HepG2 (cell line): ENCODE results near the gene CLIP2. TPM values are rescaled to one million over a fixed set of nuclear protein-coding genes. Genes with fewer than 3 reads are reported as not detected.

Experiments used
- GABPA ChIP-seq, 2 experiments: IDR thresholded peaks; 2 replicates each; pipeline ENCODE4 v1.6.1; 2011 to 2016; ENCODE audit warnings: low read depth in 2 of 2, low read length in 1 of 2, missing biosample characterization in 1 of 2, missing genetic modification characterization in 1 of 2
- HDAC1 ChIP-seq: sonication (generic); formaldehyde crosslinking; IDR thresholded peaks from 2 replicates; pipeline ENCODE4 v1.5.1; 2020; ENCODE audit warnings: mild to moderate bottlenecking, missing genetic modification reagents
- JUNB ChIP-seq: sonication (generic); formaldehyde crosslinking; IDR thresholded peaks from 2 replicates; pipeline ENCODE4 v1.8.0; 2022; ENCODE audit warnings: missing genetic modification reagents, mild to moderate bottlenecking, borderline replicate concordance
- KLF6 ChIP-seq: IDR thresholded peaks from 2 replicates; pipeline ENCODE4 v1.8.0; 2016; ENCODE audit warnings: missing biosample characterization, missing genetic modification reagents
- LCORL ChIP-seq, 2 experiments: fragments of 450-650 bp in 1 of 2; sonication (generic) in 1 of 2; formaldehyde crosslinking in 1 of 2; IDR thresholded peaks; 2 replicates each; pipeline versions ENCODE4 v1.5.0 to v1.6.1; 2017 to 2020; ENCODE audit warnings: antibody characterized with exemption in 1 of 2, missing genetic modification reagents in 1 of 2
- MAFF ChIP-seq: IDR thresholded peaks from 2 replicates; pipeline ENCODE4 v1.6.1; 2011; ENCODE audit warnings: low read depth, low read length, improper control_type of control experiment
- NFKBIZ ChIP-seq: IDR thresholded peaks from 2 replicates; pipeline ENCODE4 v1.6.1; 2018; ENCODE audit warnings: missing genetic modification reagents, missing compliant biosample characterization
- NR1H2 ChIP-seq: sonication (generic); formaldehyde crosslinking; IDR thresholded peaks from 2 replicates; pipeline ENCODE4 v1.8.1; 2022; ENCODE audit warnings: low read depth, missing genetic modification reagents, borderline replicate concordance
- PAF1 ChIP-seq: IDR thresholded peaks from 2 replicates; pipeline ENCODE4 v1.6.1; 2016; ENCODE audit warnings: missing genetic modification reagents, missing compliant biosample characterization
- PCBP1 ChIP-seq: fragments of 200-400 bp; formaldehyde crosslinking; IDR thresholded peaks from 2 replicates; pipeline ENCODE4 v1.6.1; 2017; ENCODE audit warnings: mild to moderate bottlenecking, low read depth, low read length, borderline replicate concordance
- SP1 ChIP-seq, 2 experiments: fragments of 450-650 bp in 1 of 2; sonication (generic) in 1 of 2; formaldehyde crosslinking in 1 of 2; IDR thresholded peaks; 2 replicates each; pipeline versions ENCODE4 v1.4.0 to v1.6.1; 2016 to 2020; ENCODE audit warnings: missing genetic modification reagents in 1 of 2
- SP2 ChIP-seq: sonication (generic); formaldehyde crosslinking; IDR thresholded peaks from 2 replicates; pipeline ENCODE4 v1.5.1; 2020; ENCODE audit warnings: mild to moderate bottlenecking, missing genetic modification reagents
- SP4 ChIP-seq: sonication (generic); formaldehyde crosslinking; IDR thresholded peaks from 2 replicates; pipeline ENCODE4 v1.8.1; 2023; ENCODE audit warnings: mild to moderate bottlenecking, missing genetic modification reagents
- STAG1 ChIP-seq: sonication (generic); formaldehyde crosslinking; IDR thresholded peaks from 2 replicates; pipeline ENCODE4 v1.4.0; 2020; ENCODE audit warnings: missing genetic modification reagents
- TGIF2 ChIP-seq: IDR thresholded peaks from 2 replicates; pipeline ENCODE4 v1.6.1; 2016; ENCODE audit warnings: control low read depth, missing compliant biosample characterization
- THAP8 ChIP-seq: sonication (generic); formaldehyde crosslinking; IDR thresholded peaks from 2 replicates; pipeline ENCODE4 v1.5.1; 2020; ENCODE audit warnings: missing genetic modification reagents, mild to moderate bottlenecking, borderline replicate concordance
- ZEB1 ChIP-seq: IDR thresholded peaks from 2 replicates; pipeline ENCODE4 v1.6.1; 2012; ENCODE audit warnings: mild to moderate bottlenecking, low read depth, inconsistent platforms; ENCODE audit not compliant: insufficient replicate concordance
- ZGPAT ChIP-seq: IDR thresholded peaks from 2 replicates; pipeline ENCODE4 v1.6.1; 2016; ENCODE audit warnings: mild to moderate bottlenecking
- ZKSCAN1 ChIP-seq: fragments of 150-350 bp; IDR thresholded peaks from 2 replicates; pipeline ENCODE4 v1.6.1; 2014; ENCODE audit warnings: low read length
- ZMYM3 ChIP-seq: sonication (generic); formaldehyde crosslinking; IDR thresholded peaks from 2 replicates; pipeline ENCODE4 v1.5.1; 2020; ENCODE audit warnings: mild to moderate bottlenecking, missing genetic modification reagents
- ZNF10 ChIP-seq: sonication (generic); formaldehyde crosslinking; IDR thresholded peaks from 2 replicates; pipeline ENCODE4 v1.4.0; 2020; ENCODE audit warnings: mild to moderate bottlenecking, low read depth, missing genetic modification reagents, borderline replicate concordance
- ZNF275 ChIP-seq: sonication (generic); formaldehyde crosslinking; IDR thresholded peaks from 2 replicates; pipeline ENCODE4 v1.8.0; 2022; ENCODE audit warnings: missing genetic modification reagents, mild to moderate bottlenecking, inconsistent platforms, borderline replicate concordance
- ZNF563 ChIP-seq: sonication (generic); formaldehyde crosslinking; IDR thresholded peaks from 2 replicates; pipeline ENCODE4 v1.8.0; 2022; ENCODE audit warnings: mild to moderate bottlenecking, moderate library complexity, missing genetic modification reagents
- ZNF678 ChIP-seq: sonication (generic); formaldehyde crosslinking; IDR thresholded peaks from 2 replicates; pipeline ENCODE4 v1.4.0; 2020; ENCODE audit warnings: mild to moderate bottlenecking, missing genetic modification reagents
- ZNF709 ChIP-seq: sonication (generic); formaldehyde crosslinking; IDR thresholded peaks from 2 replicates; pipeline ENCODE4 v1.5.0; 2020; ENCODE audit warnings: mild to moderate bottlenecking, missing genetic modification reagents
- ZNF790 ChIP-seq: sonication (generic); formaldehyde crosslinking; IDR thresholded peaks from 2 replicates; pipeline ENCODE4 v1.8.0; 2022; ENCODE audit warnings: missing genetic modification reagents, mild to moderate bottlenecking, borderline replicate concordance
- polyA plus RNA-seq, 8 experiments: library from polyadenylated mRNA; depleted of rRNA in 3 of 8; stranded (reverse) in 7 of 8; unstranded in 1 of 8; fragments of >200 nt; fragmentation: Illumina TruSeq in 4 of 8; extraction: Trizol in 4 of 8; gene quantifications; 2 replicates each; pipeline versions ENCODE4 v1.2.1 to v1.2.3, GENCODE V29; 2011 to 2016; ENCODE audit warnings: low read depth in 4 of 8, missing spikeins in 1 of 8, mixed read lengths in 1 of 8; ENCODE audit not compliant: insufficient read depth in 1 of 8
- total RNA-seq, 5 experiments: library from RNA; depleted of rRNA; stranded (reverse); fragments of >200 nt; fragmentation: Illumina TruSeq; extraction: Trizol; gene quantifications; 2 replicates each; pipeline ENCODE4 v1.2.3, GENCODE V29; 2016; ENCODE audit warnings: low read depth in 1 of 5
- TF ChIP-seq, protein P1 (sequence below): sonication (generic); formaldehyde crosslinking; IDR thresholded peaks from 2 replicates; pipeline ENCODE4 v1.8.0; 2022; ENCODE audit warnings: mild to moderate bottlenecking, missing genetic modification reagents

Gene CLIP2
- total and polyA plus RNA-seq, 2 of the 13 experiments (the other 11 are each of a cell fraction or from before 2014, with no cell fraction given) = 6.5 to 17.4 TPM

DNA sequence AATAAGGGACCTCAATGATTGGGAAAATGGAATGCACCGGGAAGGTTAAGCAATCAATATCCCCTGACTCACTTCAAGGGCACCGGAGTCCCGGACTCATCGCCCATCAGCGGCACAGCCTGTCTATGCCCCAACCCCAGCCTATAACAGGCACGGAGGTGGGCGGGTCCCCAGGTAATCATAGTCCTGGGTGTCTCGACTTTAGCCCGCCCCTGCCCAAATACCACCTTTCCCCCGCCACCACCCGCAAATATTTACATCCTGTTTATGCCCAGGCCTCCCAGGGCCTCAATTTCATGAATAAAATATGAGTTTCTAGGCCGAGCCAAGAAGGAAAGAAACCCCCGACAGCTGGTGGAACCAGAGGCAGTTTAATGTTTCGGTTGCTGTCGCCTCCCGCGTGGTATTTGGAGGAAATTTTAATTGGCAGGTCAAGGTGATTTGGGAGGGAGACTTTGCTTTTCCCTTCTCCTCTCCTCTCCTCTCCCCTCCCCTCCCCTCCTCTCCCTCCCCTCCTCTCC is 19.4 kb upstream of the CLIP2 start (continued):
- TF ChIP-seq GABPA (IDR thresholded peaks at IDR 0.05; ENCODE audit: low read depth, low read length) (no peak), GABPA (CRISPR knock-in tag; IDR thresholded peaks at IDR 0.05; ENCODE audit: low read depth) (no peak), SP4 (CRISPR knock-in tag) (0 out of 2 replicates have a peak, but pooled peaks have one; percentile 20), THAP8 (CRISPR knock-in tag) (no peak), ZMYM3 (no peak), ZNF709 (CRISPR knock-in tag) (no peak), PAF1 (CRISPR knock-in tag) (no peak), HDAC1 (CRISPR knock-in tag) (peak; percentile 44; the same call in 1 of the 2 replicates), TGIF2 (CRISPR knock-in tag) (no peak), STAG1 (CRISPR knock-in tag) (no peak), ZGPAT (CRISPR knock-in tag) (0 out of 2 replicates have a peak, but pooled peaks have one; percentile 20), ZNF678 (CRISPR knock-in tag) (no peak), ZNF10 (CRISPR knock-in tag) (peak; percentile 70; the same call in 1 of the 2 replicates), ZKSCAN1 (no peak), SP1 (IDR thresholded peaks at IDR 0.05) (no peak), SP1 (CRISPR knock-in tag; IDR thresholded peaks at IDR 0.05) (no peak), ZNF790 (CRISPR knock-in tag) (no peak), KLF6 (CRISPR knock-in tag) (no peak), ZNF275 (CRISPR knock-in tag) (no peak), MAFF (no peak), PCBP1 (peak; percentile 96; the same call in 1 of the 2 replicates), JUNB (no peak), SP2 (CRISPR knock-in tag) (no peak), ZNF563 (CRISPR knock-in tag) (no peak), ZEB1 (peak; percentile 36), NFKBIZ (CRISPR knock-in tag) (no peak), LCORL (IDR thresholded peaks at IDR 0.05) (no peak), LCORL (CRISPR knock-in tag; IDR thresholded peaks at IDR 0.05) (no peak), NR1H2 (CRISPR knock-in tag) (no peak)
- TF ChIP-seq, protein P1, sequence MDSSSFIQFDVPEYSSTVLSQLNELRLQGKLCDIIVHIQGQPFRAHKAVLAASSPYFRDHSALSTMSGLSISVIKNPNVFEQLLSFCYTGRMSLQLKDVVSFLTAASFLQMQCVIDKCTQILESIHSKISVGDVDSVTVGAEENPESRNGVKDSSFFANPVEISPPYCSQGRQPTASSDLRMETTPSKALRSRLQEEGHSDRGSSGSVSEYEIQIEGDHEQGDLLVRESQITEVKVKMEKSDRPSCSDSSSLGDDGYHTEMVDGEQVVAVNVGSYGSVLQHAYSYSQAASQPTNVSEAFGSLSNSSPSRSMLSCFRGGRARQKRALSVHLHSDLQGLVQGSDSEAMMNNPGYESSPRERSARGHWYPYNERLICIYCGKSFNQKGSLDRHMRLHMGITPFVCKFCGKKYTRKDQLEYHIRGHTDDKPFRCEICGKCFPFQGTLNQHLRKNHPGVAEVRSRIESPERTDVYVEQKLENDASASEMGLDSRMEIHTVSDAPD = no peak
